Left cardiac atrium (tissue), 4 donors: ENCODE measurements around the gene TAC3. TPM values are rescaled to one million over a fixed set of nuclear protein-coding genes. Genes with fewer than 3 reads are reported as not detected.
A peak's percentile ranks its signal among the peaks of the same experiment; 100 is the strongest.
"Not testable (repeated sequence)": the region's sequence is repeated elsewhere in the genome, so short reads cannot be mapped to it uniquely, and the experiment has no call there.

Source experiments
- ATAC-seq, 2 donors: fragments of 200-7000 bp; cut with Tn5 transposase; one replicate each; pipeline ENCODE4 v1.9.1; 2020; ENCODE audit warnings: mild to moderate bottlenecking in 2 of 2, moderate library complexity in 2 of 2
- DNase-seq: peaks from one replicate; pipeline ENCODE4 v3.0.0-alpha.2; 2020
- intact Hi-C, 2 donors: fragments of 100-400 bp; cut with DNase I; formaldehyde crosslinking; loops; one replicate each; pipeline versions ENCODE4 v1.14.1 to v1.15.1; 2022 to 2023
- total RNA-seq, 2 donors: library from RNA; stranded (reverse); fragmentation: NEBNext Ultra II Directional; extraction: Animal tissue kit (Norgen Biotek cat#: 25700); gene quantifications; one replicate each; pipeline ENCODE4 v1.2.1, GENCODE V29; 2021
- donor health status: DM: no; HTN: yes; CAD: no.
- donor health status: DM: no; HTN: yes; CAD: no; lungs with severe emphysema.
- donor health status: DM: yes; HTN: yes; CAD: no.
- donor health status: Dilated cardiomyopathy.

Gene TAC3
- total RNA-seq, 2 donors from 2014 or later = not detected

GRCh38 chr12:57039016-57039798 is 22.9 kb upstream of the TAC3 start:
- ATAC-seq = no peak

GRCh38 chr12:57037264-57037663 is 20.9 kb upstream of the TAC3 start:
- ATAC-seq = no peak
- intact Hi-C loops = no loop called here

More at GRCh38 chr12:57039016-57039798, 22.9 kb upstream of the TAC3 start:
- DNase-seq = no peak
- intact Hi-C loops = no loop called here

GRCh38 chr12:57033431-57033830 is 17.1 kb upstream of the TAC3 start:
- DNase-seq (no peak), ATAC-seq (peak in 1 of 2 donors; percentile 72)
- intact Hi-C loops = no loop called here

More at GRCh38 chr12:57037264-57037663, 20.9 kb upstream of the TAC3 start:
- no peak for DNase-seq

GRCh38 chr12:57031789-57032188 is 15.5 kb upstream of the TAC3 start:
- ATAC-seq (no peak), DNase-seq (no peak)
- intact Hi-C loops = no loop called here

- intact Hi-C loops = no loop called here
- no peak for DNase-seq
- ATAC-seq = peak in 1 of 2 donors; percentile 20
Measured at GRCh38 chr12:57031138-57031725, 14.9 kb upstream of the TAC3 start.

- intact Hi-C loops = no loop called here
- DNase-seq (no peak), ATAC-seq (no peak)
Measured at GRCh38 chr12:57029457-57029856, 13.1 kb upstream of the TAC3 start.

- ATAC-seq (no peak), DNase-seq (no peak)
- intact Hi-C loops = no loop called here
Measured at GRCh38 chr12:57027805-57028153, 11.4 kb upstream of the TAC3 start.

GRCh38 chr12:57027011-57027804 is 10.9 kb upstream of the TAC3 start:
- intact Hi-C loops = no loop called here
- no peak for DNase-seq
- ATAC-seq = peak; percentile 30 to 49

- ATAC-seq (no peak), DNase-seq (no peak)
- intact Hi-C loops = no loop called here
Measured at GRCh38 chr12:57025196-57025595, 8.9 kb upstream of the TAC3 start.

- intact Hi-C loops, ATAC-seq, DNase-seq: not testable (repeated sequence)
Measured at GRCh38 chr12:57022324-57022723, 6.0 kb upstream of the TAC3 start.

- ATAC-seq = no peak
- DNase-seq = no peak
- intact Hi-C loops = no loop called here
Measured at GRCh38 chr12:57019983-57020719, 3.8 kb upstream of the TAC3 start.

- intact Hi-C loops = no loop called here
- DNase-seq = no peak
- ATAC-seq = no peak
Measured at GRCh38 chr12:57018906-57019305, 2.6 kb upstream of the TAC3 start.

GRCh38 chr12:57018353-57018752 is 2.0 kb upstream of the TAC3 start:
- DNase-seq, ATAC-seq, intact Hi-C loops: not testable (repeated sequence)

- ATAC-seq (no peak), DNase-seq (no peak)
- intact Hi-C loops = loop anchor here in 1 of 2 donors (5.0 kb wide), 1 partner anchor 49 kb away; no protein-coding TSS in a partner anchor
Measured at GRCh38 chr12:57012600-57013465, 3.5 kb downstream of the TAC3 start.

GRCh38 chr12:57011438-57012424 is 4.6 kb downstream of the TAC3 start:
- DNase-seq (no peak), ATAC-seq (no peak)
- intact Hi-C loops = loop anchor here in 1 of 2 donors (5.0 kb wide), 1 partner anchor 51 kb away; no protein-coding TSS in a partner anchor

- ATAC-seq = no peak
- DNase-seq = no peak
- intact Hi-C loops = loop anchor here in 1 of 2 donors (5.0 kb wide), 1 partner anchor 52 kb away; no protein-coding TSS in a partner anchor
Measured at GRCh38 chr12:57010627-57011247, 5.6 kb downstream of the TAC3 start.
